SK-N-SH treated with all-trans-retinoic acid at 6 μM for 48 hours (cell line): ENCODE results near the gene PAK4.

Source experiments
- ATAC-seq: fragments of 200-7000 bp; cut with Tn5 transposase; 3 replicates; pipeline ENCODE4 v1.9.1; 2020; ENCODE audit warnings: mild to moderate bottlenecking, moderate library complexity
- ARNTL ChIP-seq: fragments of 450-650 bp; formaldehyde crosslinking; IDR thresholded peaks from 2 replicates; pipeline ENCODE4 v1.5.0; 2020; ENCODE audit warnings: low read depth, mild to moderate bottlenecking, moderate library complexity, borderline replicate concordance
- BACH2 ChIP-seq: fragments of 250-450 bp; sonication (Bioruptor Pico); IDR thresholded peaks from 2 replicates; pipeline ENCODE4 v1.9.0; 2021; ENCODE audit warnings: mild to moderate bottlenecking, borderline replicate concordance
- ESRRG ChIP-seq: fragments of 250-450 bp; sonication (Bioruptor Pico); IDR thresholded peaks from 2 replicates; pipeline ENCODE4 v1.6.1; 2021; ENCODE audit warnings: mild to moderate bottlenecking
- GLIS3 ChIP-seq: fragments of 250-450 bp; sonication (Bioruptor Pico); IDR thresholded peaks from 2 replicates; pipeline ENCODE4 v1.5.0; 2020; ENCODE audit warnings: mild to moderate bottlenecking, moderate library complexity
- ISL1 ChIP-seq: fragments of 250-450 bp; sonication (Bioruptor Pico); IDR thresholded peaks from 2 replicates; pipeline ENCODE4 v2.1.2; 2022; ENCODE audit warnings: mild to moderate bottlenecking, moderate library complexity
- OSR1 ChIP-seq: fragments of 250-450 bp; sonication (Bioruptor Pico); IDR thresholded peaks from 2 replicates; pipeline ENCODE4 v1.8.0; 2022; ENCODE audit warnings: moderate library complexity, mild to moderate bottlenecking, inconsistent platforms
- PPARA ChIP-seq: fragments of 250-450 bp; sonication (Bioruptor Pico); IDR thresholded peaks from 2 replicates; pipeline ENCODE4 v1.5.0; 2020; ENCODE audit warnings: mild to moderate bottlenecking, borderline replicate concordance
- RARB ChIP-seq: fragments of 250-450 bp; sonication (Bioruptor Pico); IDR thresholded peaks from 2 replicates; pipeline ENCODE4 v1.8.0; 2021; ENCODE audit warnings: mild to moderate bottlenecking, moderate library complexity
- SNAI2 ChIP-seq: fragments of 250-450 bp; sonication (Bioruptor Pico); IDR thresholded peaks from 2 replicates; pipeline ENCODE4 v1.5.0; 2020; ENCODE audit warnings: mild to moderate bottlenecking, moderate library complexity
- TCF4 ChIP-seq: fragments of 250-450 bp; sonication (Bioruptor Pico); IDR thresholded peaks from 2 replicates; pipeline ENCODE4 v1.8.0; 2021; ENCODE audit warnings: mild to moderate bottlenecking, moderate library complexity, borderline replicate concordance
- TOX ChIP-seq: fragments of 250-450 bp; sonication (Bioruptor Pico); IDR thresholded peaks from 2 replicates; pipeline ENCODE4 v1.8.0; 2021; ENCODE audit warnings: mild to moderate bottlenecking, moderate library complexity, borderline replicate concordance
- ZC3H10 ChIP-seq: fragments of 250-450 bp; sonication (Bioruptor Pico); IDR thresholded peaks from 2 replicates; pipeline ENCODE4 v1.5.1; 2021; ENCODE audit warnings: mild to moderate bottlenecking, moderate library complexity
- ZFP30 ChIP-seq: fragments of 450-650 bp; formaldehyde crosslinking; IDR thresholded peaks from 2 replicates; pipeline ENCODE4 v1.5.0; 2022; ENCODE audit warnings: mild to moderate bottlenecking, moderate library complexity
- ZNF565 ChIP-seq: fragments of 450-650 bp; formaldehyde crosslinking; conservative IDR thresholded peaks from 2 replicates; pipeline ENCODE4 v1.5.0; 2020; ENCODE audit warnings: low read depth, mild to moderate bottlenecking, moderate library complexity
- TF ChIP-seq, protein P1 (sequence below): fragments of 250-450 bp; sonication (Bioruptor Pico); IDR thresholded peaks from 2 replicates; pipeline ENCODE4 v1.8.0; 2020; ENCODE audit warnings: mild to moderate bottlenecking, moderate library complexity, borderline replicate concordance
- TF ChIP-seq, protein P2 (sequence below): fragments of 250-450 bp; sonication (Bioruptor Pico); IDR thresholded peaks from 2 replicates; pipeline ENCODE4 v1.5.1; 2020; ENCODE audit warnings: low read depth, mild to moderate bottlenecking, moderate library complexity
- TF ChIP-seq, protein P3 (sequence below): fragments of 250-450 bp; sonication (Bioruptor Pico); IDR thresholded peaks from 2 replicates; pipeline ENCODE4 v1.8.0; 2021; ENCODE audit warnings: low read depth, mild to moderate bottlenecking, moderate library complexity, borderline replicate concordance
- TF ChIP-seq, protein P4 (sequence below): fragments of 250-450 bp; sonication (Bioruptor Pico); IDR thresholded peaks from 2 replicates; pipeline ENCODE4 v1.5.1; 2021; ENCODE audit warnings: mild to moderate bottlenecking, moderate library complexity

The PAK4 gene

DNA sequence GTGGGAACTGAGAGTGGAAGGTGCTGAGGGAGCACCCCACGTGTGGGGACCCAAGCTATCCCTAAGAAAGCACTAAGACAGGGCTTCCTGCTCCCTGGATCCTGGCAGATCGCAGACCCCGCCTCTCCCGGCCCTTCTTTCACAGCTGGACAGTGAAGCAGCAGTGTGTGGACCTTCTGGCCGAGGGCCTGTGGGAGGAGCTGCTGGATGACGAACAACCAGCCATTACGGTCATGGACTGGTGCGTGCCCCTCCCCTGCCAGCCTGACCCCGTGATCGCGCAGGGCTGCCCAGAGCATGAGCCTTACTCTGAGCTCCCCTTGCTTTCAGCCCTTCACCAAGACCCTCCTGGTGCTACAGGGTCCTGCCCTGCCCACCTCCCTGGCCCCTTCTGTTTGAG, 73.4 kb downstream of the PAK4 start (continued):
- TF ChIP-seq, protein P1, sequence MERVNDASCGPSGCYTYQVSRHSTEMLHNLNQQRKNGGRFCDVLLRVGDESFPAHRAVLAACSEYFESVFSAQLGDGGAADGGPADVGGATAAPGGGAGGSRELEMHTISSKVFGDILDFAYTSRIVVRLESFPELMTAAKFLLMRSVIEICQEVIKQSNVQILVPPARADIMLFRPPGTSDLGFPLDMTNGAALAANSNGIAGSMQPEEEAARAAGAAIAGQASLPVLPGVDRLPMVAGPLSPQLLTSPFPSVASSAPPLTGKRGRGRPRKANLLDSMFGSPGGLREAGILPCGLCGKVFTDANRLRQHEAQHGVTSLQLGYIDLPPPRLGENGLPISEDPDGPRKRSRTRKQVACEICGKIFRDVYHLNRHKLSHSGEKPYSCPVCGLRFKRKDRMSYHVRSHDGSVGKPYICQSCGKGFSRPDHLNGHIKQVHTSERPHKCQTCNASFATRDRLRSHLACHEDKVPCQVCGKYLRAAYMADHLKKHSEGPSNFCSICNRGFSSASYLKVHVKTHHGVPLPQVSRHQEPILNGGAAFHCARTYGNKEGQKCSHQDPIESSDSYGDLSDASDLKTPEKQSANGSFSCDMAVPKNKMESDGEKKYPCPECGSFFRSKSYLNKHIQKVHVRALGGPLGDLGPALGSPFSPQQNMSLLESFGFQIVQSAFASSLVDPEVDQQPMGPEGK (CRISPR knock-in tag) = no peak
- TF ChIP-seq, protein P2, sequence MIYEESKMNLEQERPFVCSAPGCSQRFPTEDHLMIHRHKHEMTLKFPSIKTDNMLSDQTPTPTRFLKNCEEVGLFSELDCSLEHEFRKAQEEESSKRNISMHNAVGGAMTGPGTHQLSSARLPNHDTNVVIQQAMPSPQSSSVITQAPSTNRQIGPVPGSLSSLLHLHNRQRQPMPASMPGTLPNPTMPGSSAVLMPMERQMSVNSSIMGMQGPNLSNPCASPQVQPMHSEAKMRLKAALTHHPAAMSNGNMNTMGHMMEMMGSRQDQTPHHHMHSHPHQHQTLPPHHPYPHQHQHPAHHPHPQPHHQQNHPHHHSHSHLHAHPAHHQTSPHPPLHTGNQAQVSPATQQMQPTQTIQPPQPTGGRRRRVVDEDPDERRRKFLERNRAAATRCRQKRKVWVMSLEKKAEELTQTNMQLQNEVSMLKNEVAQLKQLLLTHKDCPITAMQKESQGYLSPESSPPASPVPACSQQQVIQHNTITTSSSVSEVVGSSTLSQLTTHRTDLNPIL (CRISPR knock-in tag) = no peak

DNA sequence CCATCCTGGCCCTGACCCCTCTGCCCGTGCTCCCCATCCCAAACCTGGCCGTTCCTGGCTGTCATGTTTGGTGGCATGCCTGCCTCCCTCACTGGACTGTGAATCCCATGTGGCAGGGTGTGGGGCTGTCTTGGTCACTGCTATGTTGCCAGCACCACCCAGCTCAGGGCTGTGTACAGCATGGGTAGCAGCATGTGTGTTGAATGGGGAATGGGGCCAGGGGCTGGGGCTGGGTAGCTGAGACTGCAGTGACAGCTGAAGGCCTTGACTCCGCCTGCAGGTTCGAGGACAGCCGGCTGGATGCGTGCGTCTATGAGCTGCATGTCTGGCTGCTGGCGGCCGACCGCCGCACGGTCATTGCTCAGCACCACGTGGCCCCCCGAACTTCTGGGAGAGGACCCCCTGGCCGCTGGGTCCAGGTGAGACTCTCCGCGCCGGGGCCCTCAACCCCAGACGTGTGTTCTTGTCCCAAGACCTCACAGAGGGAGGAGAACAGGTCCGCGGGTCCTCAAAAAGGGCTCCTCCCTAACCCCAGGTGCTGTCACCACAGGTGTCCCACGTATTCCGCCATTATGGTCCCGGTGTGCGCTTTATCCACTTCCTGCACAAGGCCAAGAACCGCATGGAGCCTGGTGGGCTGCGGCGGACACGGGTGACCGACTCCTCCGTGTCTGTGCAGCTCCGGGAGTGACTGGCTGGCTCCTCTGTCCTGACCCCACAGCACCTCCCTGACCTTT, 74.6 kb downstream of the PAK4 start:
- no peak for ATAC-seq
- TF ChIP-seq ZFP30 (CRISPR knock-in tag) = no peak
- no peak for TF ChIP-seq ESRRG (CRISPR knock-in tag)
- no peak for TF ChIP-seq OSR1 (CRISPR knock-in tag)
- TF ChIP-seq SNAI2 = no peak
- TF ChIP-seq ZNF565 (CRISPR knock-in tag) = no peak
- TF ChIP-seq, protein P3, sequence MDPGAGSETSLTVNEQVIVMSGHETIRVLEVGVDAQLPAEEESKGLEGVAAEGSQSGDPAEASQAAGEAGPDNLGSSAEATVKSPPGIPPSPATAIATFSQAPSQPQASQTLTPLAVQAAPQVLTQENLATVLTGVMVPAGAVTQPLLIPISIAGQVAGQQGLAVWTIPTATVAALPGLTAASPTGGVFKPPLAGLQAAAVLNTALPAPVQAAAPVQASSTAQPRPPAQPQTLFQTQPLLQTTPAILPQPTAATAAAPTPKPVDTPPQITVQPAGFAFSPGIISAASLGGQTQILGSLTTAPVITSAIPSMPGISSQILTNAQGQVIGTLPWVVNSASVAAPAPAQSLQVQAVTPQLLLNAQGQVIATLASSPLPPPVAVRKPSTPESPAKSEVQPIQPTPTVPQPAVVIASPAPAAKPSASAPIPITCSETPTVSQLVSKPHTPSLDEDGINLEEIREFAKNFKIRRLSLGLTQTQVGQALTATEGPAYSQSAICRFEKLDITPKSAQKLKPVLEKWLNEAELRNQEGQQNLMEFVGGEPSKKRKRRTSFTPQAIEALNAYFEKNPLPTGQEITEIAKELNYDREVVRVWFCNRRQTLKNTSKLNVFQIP = no peak
- TF ChIP-seq ZC3H10 (CRISPR knock-in tag) = no peak
- TF ChIP-seq, protein P2 (CRISPR knock-in tag) = no peak
- TF ChIP-seq GLIS3 = no peak
- no peak for TF ChIP-seq ISL1 (CRISPR knock-in tag)
- TF ChIP-seq, protein P4, sequence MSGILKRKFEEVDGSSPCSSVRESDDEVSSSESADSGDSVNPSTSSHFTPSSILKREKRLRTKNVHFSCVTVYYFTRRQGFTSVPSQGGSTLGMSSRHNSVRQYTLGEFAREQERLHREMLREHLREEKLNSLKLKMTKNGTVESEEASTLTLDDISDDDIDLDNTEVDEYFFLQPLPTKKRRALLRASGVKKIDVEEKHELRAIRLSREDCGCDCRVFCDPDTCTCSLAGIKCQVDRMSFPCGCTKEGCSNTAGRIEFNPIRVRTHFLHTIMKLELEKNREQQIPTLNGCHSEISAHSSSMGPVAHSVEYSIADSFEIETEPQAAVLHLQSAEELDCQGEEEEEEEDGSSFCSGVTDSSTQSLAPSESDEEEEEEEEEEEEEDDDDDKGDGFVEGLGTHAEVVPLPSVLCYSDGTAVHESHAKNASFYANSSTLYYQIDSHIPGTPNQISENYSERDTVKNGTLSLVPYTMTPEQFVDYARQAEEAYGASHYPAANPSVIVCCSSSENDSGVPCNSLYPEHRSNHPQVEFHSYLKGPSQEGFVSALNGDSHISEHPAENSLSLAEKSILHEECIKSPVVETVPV (CRISPR knock-in tag) = no peak
- TF ChIP-seq PPARA = no peak
- TF ChIP-seq RARB (CRISPR knock-in tag) = no peak
- no peak for TF ChIP-seq TOX (CRISPR knock-in tag)
- TF ChIP-seq BACH2 = no peak

DNA sequence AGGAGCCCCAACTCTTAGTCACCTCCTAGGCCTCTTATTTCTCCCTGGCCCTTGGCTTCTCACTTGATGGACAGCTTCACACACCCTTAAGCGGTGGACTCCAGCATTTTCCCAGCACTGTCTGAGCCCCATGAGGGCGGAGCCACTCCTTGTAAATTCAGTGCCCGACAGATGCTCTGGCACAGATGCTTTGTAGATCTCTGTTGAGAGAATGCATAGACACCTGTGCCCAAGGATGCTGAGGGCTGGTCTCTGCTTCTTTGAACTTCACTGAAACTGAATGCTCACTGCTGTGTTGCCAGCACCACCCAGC, 75.2 kb downstream of the PAK4 start:
- ATAC-seq = no peak
- TF ChIP-seq ZC3H10 (CRISPR knock-in tag) (no peak), TCF4 (CRISPR knock-in tag) (no peak), ARNTL (no peak)
- TF ChIP-seq, protein P4 (CRISPR knock-in tag) = no peak
- TF ChIP-seq, protein P1 (CRISPR knock-in tag) = no peak
